Stimulated activated CD8-positive, alpha-beta memory T cell treated with anti-CD3 and anti-CD28 coated beads, Interleukin-4, amount 100 ng/mL, for 24 hours (primary cell): ENCODE data around the gene RSKR.
"Not testable (repeated sequence)": the region's sequence is repeated elsewhere in the genome, so short reads cannot be mapped to it uniquely, and the experiment has no call there.

ENCODE experiments used
- DNase-seq: peaks from one replicate; pipeline ENCODE4 v3.0.0-alpha.2; 2020; ENCODE audit warnings: low read depth

The RSKR gene

GRCh38 chr17:28622186-28622585 lies 8.2 kb upstream of the RSKR start:
- DNase-seq: no peak

- DNase-seq: no peak
These were observed 6.0 kb upstream of the RSKR start for GRCh38 chr17:28620010-28620409.

GRCh38 chr17:28618464-28618863 lies 4.5 kb upstream of the RSKR start:
- DNase-seq: no peak

GRCh38 chr17:28616281-28616680 lies 2.3 kb upstream of the RSKR start:
- no peak for DNase-seq

GRCh38 chr17:28615260-28615940 lies 1.4 kb upstream of the RSKR start:
- DNase-seq: no peak

GRCh38 chr17:28612936-28613872 lies 781 bp downstream of the RSKR start:
- no peak for DNase-seq

GRCh38 chr17:28612531-28612930 lies 1.5 kb downstream of the RSKR start:
- DNase-seq: no peak

- DNase-seq: no peak
These were observed 3.6 kb downstream of the RSKR start for GRCh38 chr17:28610376-28610775.

- DNase-seq: not testable (repeated sequence)
These were observed 10.0 kb downstream of the RSKR start for GRCh38 chr17:28604031-28604430.

- peak; percentile 28 for DNase-seq
These were observed 14.4 kb downstream of the RSKR start for GRCh38 chr17:28599311-28600184.

- peak; percentile 86 for DNase-seq
These were observed 15.1 kb downstream of the RSKR start, which contains the start of gene SPAG5 for GRCh38 chr17:28598799-28599310. Gene SPAG5, minus strand, starts transcription at chr17:28599025. Its CDS starts 79 bp downstream, at chr17:28598946.

- no peak for DNase-seq
These were observed 15.6 kb downstream of the RSKR start for GRCh38 chr17:28598389-28598788.

- DNase-seq: no peak
These were observed 16.2 kb downstream of the RSKR start for GRCh38 chr17:28597606-28598383.

- no peak for DNase-seq
These were observed 21.7 kb downstream of the RSKR start for GRCh38 chr17:28592260-28592659.

- DNase-seq: no peak
These were observed 28.1 kb downstream of the RSKR start for GRCh38 chr17:28585851-28586250.

- DNase-seq: no peak
These were observed 29.6 kb downstream of the RSKR start for GRCh38 chr17:28584434-28584833.

GRCh38 chr17:28582513-28582912 lies 31.5 kb downstream of the RSKR start:
- DNase-seq: no peak

GRCh38 chr17:28580959-28581358 lies 33.0 kb downstream of the RSKR start:
- no peak for DNase-seq

GRCh38 chr17:28579526-28579925 lies 34.5 kb downstream of the RSKR start:
- no peak for DNase-seq

GRCh38 chr17:28578246-28579195 lies 35.5 kb downstream of the RSKR start:
- DNase-seq: no peak
